RCC 7860 (cell line): ENCODE results near the gene MAGI1.
A peak's percentile ranks its signal among the peaks of the same experiment; 100 is the strongest.

Experiments
- DNase-seq: peaks from one replicate; pipeline ENCODE4 v3.0.0-alpha.2; 2015; ENCODE audit warnings: low spot score
- FAIRE-seq: peaks from 2 replicates; lab custom pipeline; 2012; peaks lifted over from hg19 to GRCh38; lab: Jason Lieb, UNC

MAGI1 gene

DNA sequence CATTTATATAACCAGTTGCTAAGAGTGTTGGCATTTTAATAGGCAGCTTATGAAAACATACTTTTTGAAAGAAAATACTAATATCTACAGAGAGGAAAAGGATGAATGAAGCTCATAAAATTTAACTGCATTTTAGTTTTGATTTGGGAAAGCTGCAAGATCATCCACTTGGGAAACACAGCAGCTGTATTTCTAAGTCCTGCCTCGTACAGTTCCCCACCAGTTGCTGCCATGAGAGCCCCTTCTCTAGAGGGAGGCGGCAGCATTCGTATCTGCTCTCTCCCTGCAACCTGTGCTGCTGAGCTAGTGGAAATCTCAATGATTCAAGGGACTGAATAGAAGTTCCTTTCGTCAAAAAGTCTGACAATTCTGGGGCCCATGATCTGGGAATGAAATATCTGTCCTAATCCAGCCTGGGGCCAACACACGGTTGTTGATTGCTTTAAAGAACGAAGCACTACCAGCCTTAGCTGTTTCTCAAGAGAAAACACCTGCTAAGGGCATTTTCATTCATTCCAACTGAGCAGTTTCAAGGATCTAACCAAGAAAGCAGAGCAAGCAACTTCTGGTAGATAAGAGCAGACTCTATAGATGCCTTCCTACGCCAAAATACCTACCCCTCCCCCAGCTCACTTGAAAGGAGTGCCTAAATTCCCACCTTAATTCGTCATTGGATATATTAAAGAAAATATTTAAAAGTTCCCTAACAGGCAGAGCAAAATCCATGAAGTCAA lies 223.7 kb downstream of the MAGI1 start:
- FAIRE-seq = no peak
- DNase-seq = no peak

DNA sequence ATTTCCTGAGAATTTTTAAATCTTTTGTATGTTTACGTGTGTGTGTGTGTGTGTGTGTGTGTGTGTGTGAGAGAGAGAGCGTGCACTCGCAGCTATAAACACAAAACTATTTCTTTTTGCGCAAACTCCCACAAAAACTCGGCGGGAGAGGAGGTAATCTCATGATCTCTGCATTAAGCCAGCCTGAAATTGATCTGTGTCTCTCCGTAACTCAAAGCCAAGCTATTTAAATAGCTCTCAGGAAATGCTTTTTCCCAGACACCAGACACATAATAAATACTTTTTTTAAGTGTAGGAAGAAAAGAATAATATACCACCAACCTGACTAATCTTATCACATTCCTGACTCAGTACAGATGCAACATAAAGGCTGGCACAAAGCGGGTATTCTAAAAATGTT lies 226.8 kb downstream of the MAGI1 start:
- no peak for DNase-seq
- FAIRE-seq = no peak

DNA sequence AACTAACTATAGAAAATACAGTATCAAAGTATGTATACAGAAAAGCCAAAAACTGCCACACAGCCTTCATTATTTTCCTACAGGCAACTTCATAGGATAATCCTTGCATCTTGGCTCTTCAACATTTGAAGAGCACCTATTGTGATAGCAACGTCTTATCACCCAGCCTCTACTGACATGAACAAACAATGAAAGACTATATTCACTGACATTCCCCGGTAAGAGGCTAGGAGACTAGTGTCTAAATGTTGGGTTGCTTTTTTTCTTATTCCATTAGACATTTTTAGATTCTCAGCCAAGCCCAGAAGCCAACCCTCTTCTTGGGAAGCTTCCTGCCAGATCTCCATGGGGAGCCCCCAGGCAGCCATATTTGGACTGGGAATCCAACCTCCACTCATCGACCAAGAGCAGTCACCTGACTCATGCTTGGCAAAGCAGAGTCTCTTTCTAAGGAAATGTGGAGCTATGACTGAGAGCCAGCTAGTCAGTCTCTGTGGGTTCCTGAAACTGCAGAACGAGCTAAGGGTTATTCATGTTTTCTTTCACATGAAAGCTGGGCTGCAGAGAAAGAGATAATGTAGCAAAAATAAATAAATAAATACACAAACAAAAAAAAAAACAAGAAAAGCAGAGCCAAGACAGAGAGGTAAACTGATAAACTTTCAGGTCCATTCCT lies 227.5 kb downstream of the MAGI1 start:
- DNase-seq (no peak), FAIRE-seq (no peak)

DNA sequence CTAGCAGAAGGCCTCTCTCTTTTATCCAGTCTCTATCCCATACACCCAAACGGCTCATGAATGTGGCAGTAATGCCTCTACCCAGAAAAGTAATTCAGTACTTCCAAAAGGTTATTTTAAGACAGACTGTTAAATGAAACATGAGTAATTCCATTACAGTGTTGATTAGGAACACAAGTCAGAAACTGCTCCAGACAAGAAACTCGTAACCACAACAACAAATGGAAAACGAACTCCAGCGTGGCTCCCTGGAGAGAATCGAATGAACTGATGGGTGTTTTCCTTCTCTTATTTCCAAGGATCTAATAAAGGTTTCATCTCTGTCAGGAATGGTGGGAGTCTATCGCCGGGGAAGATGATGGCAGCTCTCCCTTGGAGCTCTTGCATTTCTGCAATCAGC lies 228.4 kb downstream of the MAGI1 start:
- no peak for FAIRE-seq
- no peak for DNase-seq

DNA sequence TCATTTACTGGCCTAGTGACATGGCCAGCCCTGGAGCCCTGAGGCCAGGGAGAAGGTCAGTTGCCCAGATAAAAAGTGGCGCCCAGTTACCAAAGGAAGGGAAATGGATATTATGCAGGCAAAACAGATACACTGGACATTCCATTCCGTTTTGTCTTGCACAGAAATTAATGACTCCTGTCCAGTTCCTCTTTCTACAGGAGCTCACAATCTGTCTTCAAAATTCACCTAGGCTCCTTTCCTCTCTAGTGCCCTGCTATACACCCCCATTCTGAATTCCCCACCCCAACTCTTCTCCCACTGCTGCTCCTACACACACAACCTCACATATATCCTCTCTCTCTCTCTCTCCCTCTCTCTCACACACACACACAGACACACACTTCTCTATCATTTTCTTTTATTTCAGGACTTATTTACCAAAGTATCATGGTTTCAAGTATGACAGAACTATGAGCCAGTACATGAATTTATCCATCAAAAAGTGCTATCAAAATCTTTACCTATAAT lies 229.0 kb downstream of the MAGI1 start:
- FAIRE-seq (no peak), DNase-seq (no peak)

DNA sequence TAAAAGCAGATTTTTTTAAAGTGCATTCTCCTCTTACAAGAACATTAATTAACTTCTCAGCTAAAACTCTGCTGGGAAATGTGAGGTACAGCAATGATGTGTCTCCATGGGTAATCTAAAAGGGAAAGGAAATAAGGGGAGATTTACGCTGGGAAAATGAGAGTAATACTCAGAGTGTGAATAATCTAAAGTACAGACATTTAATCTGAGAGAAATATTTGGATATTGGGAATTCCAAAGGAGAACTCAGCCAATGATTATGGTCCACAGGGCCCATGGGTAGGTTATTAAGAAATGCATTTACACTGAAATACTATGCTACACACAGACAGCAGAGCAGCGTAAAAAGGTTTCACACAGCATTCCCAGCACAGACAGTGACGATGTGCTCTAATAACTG lies 229.9 kb downstream of the MAGI1 start:
- DNase-seq = no peak
- FAIRE-seq = no peak

DNA sequence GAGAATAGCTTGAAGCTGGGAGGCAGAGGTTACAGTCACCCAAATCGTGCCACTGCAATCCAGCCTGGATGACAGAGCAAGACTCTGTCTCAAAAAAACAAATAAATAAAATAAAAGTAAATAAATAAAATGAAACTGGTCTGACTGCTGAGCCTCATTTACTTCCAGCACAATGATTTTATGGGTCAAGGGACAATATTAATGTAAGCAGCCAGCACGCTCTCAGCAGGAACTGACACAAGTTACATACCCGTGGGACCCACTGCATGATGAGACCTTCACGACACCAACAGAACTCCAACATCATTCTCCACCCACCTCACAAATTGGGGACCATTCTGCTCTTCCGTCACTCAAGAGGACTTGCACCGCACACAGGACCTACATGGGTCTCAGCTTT lies 230.3 kb downstream of the MAGI1 start:
- FAIRE-seq (no peak), DNase-seq (no peak)

DNA sequence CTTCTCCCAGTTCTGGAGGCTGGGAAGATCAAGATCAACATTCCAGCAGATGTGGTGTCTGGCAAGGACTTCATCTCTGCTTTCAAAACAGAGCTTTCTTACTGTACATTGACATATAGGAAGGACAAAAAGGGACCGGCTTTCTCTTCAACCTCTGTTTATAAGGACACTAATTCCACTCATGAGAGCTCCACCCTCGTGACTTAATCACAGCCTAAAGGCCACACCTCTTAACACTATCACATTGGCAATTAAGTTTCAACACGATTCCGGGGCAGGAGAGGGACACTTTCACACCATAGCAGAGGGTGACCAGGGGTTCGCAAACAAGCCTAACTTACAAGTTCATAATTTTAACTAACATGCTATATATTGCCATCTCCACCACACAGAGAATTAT lies 231.5 kb downstream of the MAGI1 start:
- no peak for FAIRE-seq
- no peak for DNase-seq

DNA sequence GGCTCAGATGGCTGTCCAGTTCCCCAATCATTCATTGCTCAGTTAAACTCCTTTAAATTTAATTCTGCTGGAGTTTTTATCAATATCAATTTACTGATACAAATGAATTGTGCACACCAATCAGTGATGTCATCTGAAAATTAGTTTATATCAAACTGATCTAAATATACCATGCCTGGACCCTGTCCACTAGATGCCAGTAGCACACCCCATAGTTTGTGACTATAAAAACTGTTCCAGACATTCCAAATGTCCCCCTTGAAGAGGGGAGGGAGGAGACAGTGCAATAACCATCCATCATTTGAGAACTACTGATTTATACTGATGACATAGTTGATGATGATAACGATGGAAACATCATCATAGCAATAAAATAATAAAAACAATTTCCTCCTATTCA lies 232.1 kb downstream of the MAGI1 start:
- FAIRE-seq (no peak), DNase-seq (no peak)

DNA sequence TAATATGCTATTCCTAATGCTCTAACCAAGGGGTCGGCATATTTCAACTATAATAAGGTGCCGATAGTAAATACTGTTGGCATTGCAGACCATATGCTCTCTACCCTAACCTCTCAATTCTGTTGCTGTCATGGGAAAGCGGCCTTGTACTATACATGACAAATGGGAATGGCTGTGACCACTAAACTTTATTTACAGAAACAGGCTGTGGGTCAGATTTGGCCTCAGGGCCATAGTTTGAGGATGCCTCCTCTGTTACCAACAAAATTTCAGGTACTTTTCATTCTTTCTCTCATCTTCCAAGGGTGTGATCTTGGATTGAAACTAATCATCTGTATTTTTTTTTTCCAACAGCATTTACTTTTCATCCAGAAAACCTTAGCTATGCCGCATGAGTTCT lies 242.0 kb downstream of the MAGI1 start:
- FAIRE-seq (no peak), DNase-seq (no peak)

DNA sequence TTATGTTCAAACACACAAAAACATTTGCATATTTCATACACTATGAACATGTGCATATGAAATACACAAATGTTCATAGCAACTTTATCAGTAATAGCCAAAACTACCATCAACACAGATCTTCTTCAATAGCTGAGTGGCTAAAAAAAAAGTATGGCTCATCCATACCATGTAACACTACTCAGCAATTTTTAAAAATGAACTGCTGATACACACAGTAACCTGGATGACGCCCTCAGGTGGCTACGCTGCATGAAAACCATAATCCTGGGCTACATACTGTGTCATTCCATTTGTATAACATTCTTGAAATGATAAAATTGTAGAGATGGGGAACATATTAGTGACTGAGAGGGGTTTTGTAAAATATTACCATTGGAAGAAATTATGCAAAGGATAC lies 243.6 kb downstream of the MAGI1 start:
- DNase-seq (no peak), FAIRE-seq (no peak)

DNA sequence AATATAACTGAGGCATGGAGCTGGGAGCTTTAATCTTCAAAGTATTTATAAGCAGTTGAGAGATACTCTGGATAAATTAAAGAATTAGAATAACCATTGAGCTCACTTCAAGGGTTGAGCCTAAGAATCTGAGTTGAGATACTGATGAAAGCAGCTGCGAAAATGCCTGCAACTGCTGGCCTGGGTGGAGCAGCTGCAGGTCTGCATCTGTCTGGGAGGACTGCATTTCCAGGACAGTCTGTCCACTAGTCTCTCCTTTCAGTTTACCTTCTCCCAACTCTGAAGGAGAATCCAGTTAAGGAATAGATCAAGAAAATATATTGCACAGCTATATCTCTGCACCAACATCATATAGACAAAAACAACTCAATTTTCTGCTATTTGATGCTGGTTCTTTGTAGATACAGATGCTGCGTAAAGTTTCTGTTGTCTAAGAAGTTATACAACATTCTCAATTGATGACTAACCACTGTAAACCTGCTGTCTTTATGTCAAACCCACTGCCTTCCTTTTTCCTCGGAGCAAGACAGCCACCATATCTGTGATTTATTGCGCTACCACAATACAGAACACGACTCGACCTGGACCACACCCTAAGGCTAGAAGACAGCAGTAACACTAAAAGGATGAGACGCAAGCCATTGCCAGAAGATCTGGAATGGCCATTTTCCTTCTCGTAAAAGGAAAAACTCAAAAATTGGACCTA lies 245.1 kb downstream of the MAGI1 start:
- FAIRE-seq (no peak), DNase-seq (no peak)

DNA sequence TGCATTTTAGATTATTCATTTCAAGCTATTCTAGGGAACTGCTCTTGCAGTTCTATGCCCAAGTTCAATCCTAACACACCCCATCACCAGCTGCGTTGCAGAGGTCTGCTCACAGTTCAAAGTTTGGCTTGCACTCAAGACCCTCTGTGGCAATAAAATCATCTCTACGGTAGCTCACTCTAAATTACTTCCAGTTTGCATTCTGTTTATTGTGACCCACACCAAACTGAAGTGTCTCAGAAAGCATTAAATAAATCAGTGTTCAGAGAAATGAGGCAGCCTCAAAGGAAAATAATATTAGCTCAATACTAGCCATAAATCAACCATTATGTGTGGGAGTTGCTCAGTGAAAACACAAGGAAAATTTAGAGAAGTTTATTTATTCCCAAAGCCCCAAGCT lies 250.3 kb downstream of the MAGI1 start:
- FAIRE-seq (no peak), DNase-seq (no peak)

DNA sequence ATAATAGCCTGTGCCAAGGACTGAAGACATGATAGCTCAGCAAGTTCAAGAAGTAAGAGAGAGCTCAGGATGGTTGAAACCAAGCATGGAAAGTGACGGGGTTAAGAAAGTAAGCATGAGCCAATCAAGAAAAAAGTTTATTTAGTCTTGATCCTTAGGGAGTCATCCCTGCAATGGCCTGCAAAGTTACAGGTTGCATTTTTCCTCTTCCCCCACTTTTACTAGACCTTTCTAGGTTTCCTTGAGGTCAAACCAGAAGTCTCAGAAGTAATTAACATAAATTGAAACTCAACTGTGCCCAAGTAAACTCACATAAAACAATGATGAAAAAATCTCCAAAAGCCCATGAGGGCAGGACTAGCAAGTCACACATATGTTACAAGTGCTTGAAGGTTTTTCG lies 250.9 kb downstream of the MAGI1 start:
- DNase-seq (no peak), FAIRE-seq (no peak)

DNA sequence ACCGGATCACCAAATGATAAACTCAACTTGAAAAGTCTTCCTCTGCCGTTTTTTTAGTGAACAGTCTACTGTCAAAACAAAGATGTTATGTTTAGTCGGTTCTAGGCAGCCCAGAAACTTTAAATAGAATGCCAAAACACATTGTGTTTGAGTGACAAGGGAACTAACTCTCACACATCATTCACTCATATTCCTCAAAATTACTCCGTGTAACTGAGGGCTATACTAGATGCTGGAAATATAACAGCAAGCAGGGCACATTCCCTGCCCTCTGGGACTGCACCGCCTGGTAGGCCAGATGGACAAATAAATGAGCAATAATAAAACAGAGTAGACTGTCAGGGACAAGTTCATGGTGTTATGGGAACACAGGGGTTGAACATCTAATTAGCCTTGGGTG lies 251.4 kb downstream of the MAGI1 start:
- FAIRE-seq = no peak
- no peak for DNase-seq

DNA sequence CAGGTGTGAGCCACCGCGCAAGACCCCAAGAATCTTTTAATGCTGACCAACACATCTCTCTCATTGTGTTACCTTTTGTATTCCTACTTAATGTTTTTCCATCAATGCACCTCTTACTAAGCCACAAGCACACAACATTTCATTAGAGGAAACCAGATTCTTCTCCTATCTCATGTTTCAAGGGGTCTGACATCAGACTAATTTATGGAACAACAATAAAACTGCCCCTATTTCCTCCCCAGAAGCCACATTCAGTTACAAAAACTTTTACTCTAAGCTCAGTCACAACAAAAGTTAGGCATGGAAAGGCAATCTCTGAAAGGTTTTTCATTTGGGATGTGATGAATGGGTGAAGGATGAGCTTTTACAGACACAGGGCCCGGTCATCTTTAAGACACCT lies 251.8 kb downstream of the MAGI1 start:
- FAIRE-seq = no peak
- DNase-seq = no peak

DNA sequence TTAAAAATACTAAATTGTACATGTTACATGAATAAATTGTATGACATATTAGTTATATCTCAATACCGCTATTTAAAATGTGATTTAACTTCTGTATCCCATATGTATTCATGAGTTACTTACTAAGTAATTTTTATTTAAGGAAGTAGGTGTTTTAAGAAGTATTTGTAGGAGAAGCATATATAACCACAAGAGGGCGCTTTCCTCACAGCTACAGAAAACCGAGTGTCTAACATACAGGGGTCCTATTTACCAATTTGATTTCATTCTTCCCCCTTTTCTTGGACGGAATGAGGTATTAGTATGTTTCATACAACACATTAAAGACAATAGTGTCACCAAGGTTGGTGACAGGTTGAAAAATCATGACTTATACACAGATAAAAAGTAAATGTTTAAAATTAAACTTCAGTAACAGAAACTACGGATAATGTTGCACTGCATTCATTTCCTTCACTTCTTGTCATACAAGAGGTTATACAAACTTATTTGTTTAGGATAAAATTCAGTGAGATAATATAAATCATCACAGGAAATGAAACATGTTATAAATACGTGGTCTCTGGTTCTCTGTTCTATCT lies 253.6 kb downstream of the MAGI1 start:
- DNase-seq (peak; percentile 29), FAIRE-seq (peak; percentile 61)

DNA sequence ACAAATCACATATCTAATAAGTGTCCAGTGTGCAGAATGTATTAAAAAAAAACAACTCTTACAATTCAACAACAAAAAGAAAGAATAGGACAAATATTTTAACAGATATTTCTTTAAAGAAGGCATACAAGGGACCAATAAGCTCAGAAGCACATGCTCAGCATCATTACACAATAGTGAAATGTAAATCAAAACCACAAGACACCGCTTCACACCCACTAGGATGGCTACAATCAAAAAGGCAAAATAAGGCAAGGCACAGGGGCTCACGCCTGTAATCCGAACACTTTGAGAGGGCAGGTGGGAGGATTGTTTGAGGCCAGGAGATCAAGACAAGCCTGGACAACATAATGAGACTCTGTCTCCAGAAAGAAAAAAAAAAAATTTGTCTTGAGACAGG lies 255.6 kb downstream of the MAGI1 start:
- FAIRE-seq (no peak), DNase-seq (no peak)

DNA sequence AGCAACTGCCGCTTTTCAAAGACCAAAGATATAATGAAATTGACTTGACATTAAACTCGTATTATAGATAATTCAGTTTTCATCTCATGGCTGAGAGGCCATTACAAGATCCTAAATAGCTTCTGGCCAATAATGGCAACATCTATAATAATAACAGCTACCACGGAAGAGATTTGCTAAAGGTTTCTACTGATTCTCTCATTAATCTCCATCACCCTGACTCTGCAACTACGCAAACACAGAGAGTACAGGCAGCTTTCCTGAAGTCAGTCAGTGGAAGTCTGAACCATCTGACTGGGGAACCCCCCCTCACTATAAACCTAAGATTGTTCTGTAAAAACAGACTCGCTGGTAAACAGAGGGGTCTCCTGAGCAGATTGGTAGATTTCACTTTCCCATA lies 257.1 kb downstream of the MAGI1 start:
- FAIRE-seq (no peak), DNase-seq (no peak)

DNA sequence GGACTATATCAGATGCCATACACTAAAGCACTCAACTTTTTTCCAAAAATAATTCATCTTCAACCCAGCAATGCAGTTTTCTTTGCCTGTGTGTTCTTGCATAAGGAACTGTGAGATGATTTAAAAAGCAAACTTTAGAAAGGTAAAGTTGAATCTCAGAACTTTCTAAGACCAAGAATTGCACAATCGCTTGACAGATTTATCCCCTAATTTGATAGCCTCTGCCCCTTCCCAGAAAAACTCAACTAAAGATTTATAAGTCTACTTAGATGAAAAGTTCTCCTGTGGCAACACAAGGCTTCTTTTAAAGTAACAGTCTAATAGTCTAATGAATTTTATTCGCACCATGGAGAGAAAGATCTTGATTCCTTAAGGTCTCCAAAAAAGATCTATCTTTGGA lies 259.3 kb downstream of the MAGI1 start:
- DNase-seq (no peak), FAIRE-seq (no peak)

DNA sequence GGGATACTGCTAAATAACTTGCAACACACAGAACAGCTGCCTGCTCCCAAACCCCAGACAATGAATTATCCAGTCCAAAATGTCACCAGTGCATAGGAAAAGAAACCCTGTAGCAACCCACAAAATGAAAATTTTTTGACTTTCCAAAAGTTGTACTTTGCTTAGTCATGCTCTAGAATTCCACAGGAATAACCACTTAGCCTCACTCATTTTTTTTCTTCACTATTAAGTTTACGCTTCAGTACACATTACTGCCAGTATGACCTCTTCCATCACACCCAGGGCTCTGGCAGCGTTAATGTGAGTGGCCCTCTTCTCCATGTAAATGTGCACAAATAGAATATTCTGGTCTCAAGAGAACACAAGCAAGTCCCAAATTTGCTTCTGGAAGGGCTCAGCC lies 259.8 kb downstream of the MAGI1 start:
- FAIRE-seq = peak; percentile 94
- peak; percentile 67 for DNase-seq

DNA sequence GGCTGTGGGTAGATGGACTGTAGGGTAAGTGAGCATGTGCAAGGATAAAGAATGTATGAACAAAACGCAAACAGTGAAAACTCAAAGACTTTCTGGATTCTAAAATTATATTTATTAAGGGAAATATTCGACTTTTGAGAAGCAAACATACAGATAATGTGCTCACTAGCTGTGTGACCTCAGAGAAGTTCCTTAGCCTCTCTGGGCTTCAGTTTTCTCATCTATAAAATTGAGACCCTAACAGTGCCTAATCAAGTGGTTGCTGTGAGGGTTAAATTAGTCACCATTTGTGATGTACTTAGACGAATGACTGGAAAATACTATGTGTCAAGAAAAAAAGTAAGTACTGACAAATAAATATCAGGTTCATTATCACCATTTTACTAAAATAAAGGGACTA lies 261.7 kb downstream of the MAGI1 start:
- FAIRE-seq = no peak

More for the DNA sequence above, 261.7 kb downstream of the MAGI1 start:
- no peak for DNase-seq
